HG03066 (cell line): Measurements from ENCODE around the gene APOLD1.
"Not testable (repeated sequence)": the region's sequence is repeated elsewhere in the genome, so short reads cannot be mapped to it uniquely, and the experiment has no call there.

Experiments used
- ATAC-seq: cut with Tn5 transposase; IDR thresholded peaks from one replicate; pipeline ENCODE4 v1.9.1; 2021; ENCODE audit warnings: low read depth; ENCODE audit not compliant: unreplicated experiment

APOLD1 gene

DNA sequence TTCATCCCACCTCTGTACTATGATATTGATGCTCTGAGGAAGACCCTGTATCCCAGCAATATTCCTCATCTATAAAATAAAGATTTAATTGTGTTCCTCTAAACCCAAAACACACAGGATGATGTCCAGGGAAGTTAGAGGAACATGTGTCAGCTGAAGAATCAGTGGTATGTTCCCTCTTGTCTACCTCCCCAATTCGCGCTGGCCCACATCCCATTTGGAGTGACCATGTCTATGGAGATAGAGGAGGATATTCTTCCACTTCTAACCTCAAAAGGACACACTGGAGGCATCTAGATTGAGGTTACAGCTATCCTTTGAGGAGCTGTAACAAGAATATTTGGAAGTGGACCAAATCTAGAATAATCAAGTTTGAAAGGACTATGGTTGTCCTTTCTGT is 1.3 kb upstream of the APOLD1 start:
- no peak for ATAC-seq

DNA sequence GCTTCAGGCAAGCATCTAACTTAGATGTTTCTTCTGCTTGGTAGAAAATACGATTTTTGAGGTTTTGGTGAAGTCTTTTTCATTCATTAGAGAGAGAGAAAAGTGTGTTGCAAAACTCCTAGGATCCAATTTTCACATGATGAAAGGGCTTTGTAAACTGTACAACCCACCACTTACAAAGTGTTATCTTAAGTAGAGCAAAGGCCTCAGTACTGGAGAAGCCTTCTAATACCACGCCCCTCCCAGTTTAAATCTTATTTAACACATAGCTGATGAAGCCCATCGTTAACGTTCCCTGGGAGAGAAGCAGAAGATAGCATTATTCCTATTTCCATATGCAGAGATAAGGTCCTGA is 869 bp downstream of the APOLD1 start:
- peak; percentile 19 for ATAC-seq

DNA sequence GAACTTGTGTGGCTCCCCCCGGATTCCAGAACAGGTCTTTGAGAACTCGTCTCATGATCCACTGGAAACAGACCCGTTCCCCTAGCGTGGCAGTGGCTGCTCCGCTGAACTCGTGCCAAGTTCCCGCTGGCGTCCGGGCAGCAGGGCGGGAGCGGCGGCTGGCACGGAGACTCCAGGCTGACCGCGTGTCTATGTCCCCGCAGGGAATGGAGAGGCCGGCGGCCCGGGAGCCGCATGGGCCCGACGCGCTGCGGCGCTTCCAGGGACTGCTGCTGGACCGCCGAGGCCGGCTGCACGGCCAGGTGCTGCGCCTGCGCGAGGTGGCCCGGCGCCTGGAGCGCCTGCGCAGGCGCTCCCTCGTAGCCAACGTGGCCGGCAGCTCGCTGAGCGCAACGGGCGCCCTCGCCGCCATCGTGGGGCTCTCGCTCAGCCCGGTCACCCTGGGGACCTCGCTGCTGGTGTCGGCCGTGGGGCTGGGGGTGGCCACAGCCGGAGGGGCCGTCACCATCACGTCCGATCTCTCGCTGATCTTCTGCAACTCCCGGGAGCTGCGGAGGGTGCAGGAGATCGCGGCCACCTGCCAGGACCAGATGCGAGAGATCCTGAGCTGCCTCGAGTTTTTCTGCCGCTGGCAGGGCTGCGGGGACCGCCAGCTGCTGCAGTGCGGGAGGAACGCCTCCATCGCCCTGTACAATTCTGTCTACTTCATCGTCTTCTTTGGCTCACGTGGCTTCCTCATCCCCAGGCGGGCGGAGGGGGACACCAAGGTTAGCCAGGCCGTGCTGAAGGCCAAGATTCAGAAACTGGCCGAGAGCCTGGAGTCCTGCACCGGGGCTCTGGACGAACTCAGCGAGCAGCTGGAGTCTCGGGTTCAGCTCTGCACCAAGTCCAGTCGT is 1.5 kb downstream of the APOLD1 start:
- ATAC-seq: peak; percentile 82

DNA sequence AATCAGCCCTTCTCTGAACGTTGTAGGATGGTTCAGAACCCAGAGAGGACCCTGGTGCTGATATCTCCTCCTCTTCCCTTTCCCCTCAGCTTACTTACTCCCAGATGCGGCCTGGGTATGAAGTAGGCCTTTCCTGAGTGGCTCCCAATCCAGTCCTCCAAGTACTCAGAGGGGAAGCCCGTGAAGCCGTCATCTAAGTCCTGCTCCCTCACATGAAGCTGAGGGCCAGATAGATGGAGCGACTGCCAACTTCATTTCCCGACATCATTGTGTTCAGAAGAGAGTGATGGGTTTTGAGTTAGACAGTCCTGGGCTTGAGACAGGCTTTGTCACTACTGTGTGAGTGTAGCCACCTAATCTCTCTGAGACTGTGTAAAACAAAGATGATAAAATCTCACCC is 2.7 kb downstream of the APOLD1 start:
- ATAC-seq: no peak

DNA sequence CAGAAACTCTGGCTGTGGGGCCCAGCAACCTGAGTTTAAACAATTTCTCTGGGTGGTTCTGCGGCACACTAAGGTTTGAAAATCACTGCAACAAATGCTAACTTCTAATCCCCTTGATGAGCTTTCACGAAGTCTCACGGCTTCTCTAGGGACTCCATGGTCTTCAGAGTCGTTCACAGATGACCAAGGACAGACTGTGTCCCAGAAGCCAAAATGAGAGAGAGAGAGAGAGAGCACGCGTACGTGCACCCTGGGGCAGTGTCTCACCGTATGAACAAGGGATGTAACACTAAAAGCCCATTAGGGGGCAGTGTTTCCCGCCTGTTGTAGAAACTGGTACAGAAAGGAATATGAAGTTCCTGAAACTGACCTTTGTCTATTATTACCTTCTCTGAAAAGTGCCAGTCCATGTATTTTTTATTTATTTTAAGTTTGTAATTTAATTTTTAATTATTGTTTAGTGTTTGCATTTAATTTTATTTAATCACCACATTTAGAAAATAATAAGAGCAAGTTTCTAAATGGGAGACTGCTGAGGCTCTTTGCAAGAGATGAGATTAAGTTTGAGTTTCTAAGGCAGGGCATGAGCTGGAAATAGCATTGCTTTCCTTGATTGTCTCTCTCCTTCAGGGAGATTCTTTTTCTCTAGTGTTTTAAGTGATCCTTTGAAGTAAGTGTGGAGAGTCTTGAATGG is 3.4 kb downstream of the APOLD1 start:
- ATAC-seq: peak; percentile 64

DNA sequence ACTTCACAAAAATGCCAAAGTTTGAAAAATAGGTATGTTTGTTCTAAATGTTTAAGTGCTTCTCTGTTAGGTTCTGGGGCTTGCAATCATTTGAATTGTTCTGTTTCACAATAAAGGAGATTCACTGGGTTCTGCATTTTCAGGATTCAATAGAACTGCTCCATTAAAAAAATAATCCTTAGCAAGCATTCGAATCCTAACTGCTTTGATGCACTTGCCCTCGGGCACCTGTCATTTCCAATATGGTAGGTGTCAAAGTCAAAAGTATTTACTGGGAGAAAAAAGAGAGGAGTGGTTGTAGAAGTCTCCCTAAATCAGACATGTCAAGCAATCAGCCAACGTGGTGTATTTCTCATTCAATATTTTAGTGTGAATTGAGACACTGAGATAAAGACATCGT is 5.5 kb downstream of the APOLD1 start:
- no peak for ATAC-seq

DNA sequence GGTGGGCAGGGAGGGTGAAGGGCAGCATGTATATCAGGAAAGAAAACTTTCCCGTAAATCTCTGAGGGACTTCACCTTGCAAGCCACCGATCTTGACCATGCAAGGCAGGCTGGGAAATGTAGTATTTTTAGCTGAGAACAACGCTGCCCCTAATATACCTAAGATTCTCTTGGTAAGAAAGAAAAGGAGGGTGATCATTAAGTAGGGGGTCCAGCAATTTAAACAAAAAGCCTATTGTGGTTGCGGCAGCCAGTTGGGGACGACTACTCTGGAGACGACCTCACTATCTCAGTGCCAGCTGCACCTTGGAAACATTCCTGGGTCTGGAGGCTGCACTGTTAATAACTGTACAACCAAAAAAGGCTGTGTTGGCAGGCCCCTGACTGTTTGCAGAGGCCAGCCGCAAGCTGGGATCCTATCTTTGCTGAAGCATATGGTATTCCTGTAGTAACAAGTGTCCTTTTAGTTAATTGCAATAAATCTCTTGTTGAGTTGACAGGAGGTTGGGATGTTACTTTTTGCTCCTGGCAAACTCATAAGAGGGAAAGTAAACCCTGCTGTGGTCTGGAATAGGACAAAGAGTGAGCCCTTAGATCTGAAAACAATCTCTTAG is 6.4 kb downstream of the APOLD1 start:
- no peak for ATAC-seq

DNA sequence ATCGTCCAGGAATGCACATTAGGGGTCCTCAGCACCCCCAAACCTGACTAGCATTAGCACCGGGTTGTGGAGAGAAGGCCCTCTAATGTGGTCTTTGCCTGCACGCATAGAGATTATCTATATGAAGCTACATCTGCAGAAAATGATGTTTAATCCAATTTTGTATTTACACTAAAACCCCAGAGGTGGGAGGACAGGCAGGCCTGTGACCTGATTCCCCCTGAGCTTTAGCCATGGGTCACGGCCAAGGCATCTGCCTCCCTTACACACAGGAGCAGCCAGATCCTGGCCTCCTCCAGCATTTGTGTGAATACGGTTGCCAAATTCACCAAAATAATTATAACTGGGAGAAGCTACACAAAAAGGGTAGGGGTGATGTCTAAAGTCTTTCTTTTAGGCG is 7.0 kb downstream of the APOLD1 start:
- no peak for ATAC-seq

DNA sequence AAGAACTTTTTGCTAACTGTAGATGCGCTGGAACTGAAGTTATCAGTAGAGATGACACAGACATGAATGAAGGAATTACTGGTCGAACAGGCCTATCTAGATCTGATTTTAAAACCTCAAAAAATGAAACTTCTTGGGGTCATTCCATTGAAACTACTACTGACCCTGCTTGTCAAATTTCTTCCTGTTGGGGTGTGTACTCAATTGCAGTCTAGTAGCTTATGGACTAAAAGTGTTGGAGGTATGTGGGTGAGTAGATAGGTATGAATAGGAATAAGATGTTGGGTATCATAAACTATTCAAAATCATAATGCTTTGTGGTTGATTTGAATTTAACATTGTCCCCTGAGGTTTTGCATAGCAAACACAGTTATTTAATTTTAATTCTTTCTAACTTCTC is 9.2 kb downstream of the APOLD1 start:
- no peak for ATAC-seq

DNA sequence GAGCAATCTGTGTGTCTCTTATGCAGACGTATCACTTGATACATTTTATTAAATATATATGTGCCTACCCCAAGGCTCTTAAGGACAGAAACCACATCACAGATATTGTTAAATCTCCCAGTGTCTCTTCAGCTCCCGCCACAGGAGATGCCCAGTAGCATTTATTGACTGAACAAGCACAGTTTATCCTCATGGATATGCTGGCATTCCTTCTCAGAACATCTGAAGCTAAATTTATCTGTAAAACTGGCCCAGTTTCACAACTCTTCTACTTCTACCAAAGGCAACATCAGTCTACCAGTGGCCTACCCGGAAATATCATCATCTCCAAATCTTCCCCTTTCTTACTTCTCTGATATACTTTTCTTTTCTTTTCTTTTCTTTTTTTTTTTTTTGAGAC is 10.7 kb downstream of the APOLD1 start:
- no peak for ATAC-seq

DNA sequence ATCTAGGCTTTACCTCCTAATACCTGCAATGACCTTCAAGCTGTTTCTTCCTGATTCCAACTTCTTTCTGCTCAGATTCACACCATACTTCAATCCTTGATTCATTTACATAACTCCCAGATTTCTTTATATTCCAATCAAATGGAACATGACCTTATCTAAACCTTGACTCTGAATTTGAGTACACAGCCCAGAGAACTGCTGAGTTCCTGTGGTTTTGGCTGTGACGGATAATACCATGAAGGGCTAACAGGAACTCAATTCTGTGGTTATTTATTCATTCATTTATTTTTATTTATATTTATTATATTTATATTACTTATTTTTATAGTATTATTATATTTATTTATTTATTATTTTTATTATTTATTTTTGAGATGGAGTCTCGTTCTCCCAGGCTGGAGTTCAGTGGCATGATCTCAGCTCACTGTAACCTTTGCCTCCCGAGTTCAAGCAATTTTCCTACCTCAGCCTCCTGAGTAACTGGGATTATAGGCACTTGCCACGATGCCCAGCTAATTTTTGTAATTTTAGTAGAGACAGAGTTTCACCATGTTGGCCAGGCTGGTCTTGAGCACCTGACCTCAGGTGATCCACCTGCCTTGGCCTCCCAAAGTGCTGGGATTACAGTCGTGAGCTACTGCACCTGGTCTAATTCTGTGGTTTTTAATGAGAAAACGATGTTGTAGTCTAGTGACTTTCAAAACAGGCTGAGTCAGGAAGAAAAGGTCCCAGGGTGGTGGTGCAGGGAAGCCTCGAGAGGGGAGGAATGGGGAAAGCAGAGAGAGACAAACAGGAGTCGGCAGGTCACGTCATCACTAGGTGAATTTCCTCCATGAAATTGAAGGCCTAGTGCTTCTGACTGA is 11.7 kb downstream of the APOLD1 start:
- no peak for ATAC-seq

DNA sequence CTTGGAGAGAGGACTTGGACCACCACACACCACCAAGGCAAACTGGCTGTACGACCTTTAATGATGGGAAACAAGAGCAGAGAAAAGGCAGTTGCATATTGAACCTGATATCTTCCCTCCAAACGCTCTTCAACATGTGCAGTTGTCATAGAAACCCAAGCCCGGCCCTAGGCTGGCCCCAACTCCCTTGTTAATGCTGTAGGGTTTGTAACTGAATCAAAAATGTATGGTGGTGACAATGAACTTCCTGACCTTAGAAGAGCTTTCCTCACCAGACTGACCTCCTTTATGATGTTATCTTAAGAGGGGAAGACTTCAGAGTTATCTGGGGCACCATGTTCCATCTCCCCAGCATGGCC is 12.3 kb downstream of the APOLD1 start:
- ATAC-seq: no peak

DNA sequence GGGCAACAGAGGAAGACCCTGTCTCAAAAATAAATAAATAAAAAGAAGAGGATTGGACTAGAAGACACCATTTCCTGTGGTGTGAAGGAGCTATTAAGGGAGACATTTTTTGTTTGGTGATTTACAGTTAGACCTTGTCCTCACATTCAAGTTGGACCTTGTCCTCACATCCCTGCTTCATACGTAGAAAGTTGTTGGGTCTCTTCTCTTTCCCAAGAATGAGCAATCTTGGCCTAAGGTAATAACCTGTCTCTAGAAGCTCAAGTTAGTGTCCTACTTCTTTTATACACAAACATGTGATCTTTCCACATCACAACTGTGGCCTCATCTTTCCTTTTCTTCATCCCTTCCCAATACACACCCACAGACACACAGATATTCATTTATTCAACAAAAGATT is 13.0 kb downstream of the APOLD1 start:
- no peak for ATAC-seq

DNA sequence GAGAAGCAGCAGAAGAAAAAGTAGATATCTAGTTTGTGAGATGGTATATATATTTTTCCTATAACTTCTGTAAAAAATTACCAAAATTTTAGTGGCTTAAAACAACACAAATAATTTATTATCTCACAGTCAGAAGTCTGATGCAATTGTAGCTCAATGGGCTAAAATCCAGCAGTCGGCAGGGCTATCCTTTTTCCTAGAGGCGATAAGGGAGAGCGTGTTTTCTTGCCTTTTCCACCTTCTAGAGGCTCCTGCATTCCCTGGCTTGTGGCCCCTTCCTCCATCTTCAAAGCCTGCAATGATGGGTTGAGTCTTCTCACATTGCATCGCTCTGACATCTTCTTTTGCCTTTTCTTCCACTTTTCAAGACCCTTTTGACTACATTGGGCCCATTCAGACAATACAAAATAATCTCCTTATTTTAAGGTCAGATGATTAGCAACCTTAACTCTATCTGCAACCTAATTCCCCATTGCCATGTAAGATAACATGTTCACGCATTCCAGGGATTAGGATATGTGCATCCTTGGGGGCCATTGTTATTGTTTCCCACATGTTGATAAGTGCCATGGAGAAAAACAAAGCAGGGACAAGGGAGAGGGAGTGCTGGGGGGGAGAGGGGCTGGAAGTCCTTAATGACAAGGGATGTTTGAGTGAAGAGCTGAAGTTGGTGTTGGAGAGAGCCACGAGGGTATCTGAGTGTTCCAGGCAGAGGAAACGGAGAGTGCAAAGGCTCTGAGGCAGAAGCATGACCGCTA is 13.9 kb downstream of the APOLD1 start:
- ATAC-seq: no peak

DNA sequence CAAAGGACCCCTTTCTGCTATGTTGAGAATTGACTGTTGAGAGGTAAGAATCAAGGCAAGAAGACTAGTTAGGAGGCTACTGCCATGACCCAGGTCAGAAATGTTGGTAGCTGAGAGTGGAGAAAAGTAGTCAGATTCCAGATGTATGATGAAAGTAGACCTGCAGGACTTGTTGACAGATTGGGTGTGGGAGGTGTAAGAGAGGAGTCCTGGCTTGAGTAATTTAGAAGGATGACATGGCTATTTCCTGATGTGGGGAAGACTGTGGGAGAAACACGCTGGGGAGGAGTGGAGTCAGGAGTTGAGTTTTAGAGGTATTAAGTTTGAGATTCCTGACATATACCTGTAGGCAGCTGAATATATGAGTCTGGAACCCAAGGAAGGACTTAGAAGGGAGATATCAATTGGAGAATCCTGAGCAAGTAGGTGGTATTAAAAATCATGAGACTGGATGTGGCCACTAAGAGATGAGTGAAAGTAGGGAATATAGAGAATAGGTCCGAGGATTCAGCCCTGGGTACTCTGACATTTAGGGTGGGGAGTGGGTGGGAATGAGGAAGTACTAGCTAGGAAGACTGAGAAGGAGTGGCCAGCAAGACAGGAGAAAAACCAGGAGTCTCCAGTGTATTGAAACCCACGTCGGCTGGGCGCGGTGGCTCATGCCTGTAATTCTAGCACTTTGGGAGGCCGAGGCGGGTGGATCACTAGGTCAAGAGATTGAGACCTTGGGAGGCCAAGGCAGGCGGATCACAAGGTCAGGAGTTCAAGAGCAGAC is 15.1 kb downstream of the APOLD1 start:
- ATAC-seq: no peak

DNA sequence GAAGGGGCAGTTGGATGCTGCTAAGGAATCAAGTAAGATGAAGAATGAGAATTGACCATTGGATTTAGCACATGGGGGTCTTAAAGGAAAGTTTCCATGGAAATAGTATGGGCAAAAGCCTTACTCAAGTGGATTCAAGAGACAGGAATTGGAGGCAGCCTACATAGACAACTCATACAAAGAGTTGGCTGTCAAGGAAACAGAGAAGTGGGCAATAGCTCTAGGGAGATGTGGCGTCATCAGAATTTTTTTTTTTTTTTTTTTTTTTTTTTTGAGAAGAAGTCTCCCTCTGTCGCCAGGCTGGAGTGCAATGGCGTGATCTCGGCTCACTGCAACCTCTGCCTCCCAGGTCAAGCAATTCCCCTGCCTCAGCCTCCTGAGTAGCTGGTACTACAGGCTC is 16.2 kb downstream of the APOLD1 start:
- ATAC-seq: not testable (repeated sequence)

DNA sequence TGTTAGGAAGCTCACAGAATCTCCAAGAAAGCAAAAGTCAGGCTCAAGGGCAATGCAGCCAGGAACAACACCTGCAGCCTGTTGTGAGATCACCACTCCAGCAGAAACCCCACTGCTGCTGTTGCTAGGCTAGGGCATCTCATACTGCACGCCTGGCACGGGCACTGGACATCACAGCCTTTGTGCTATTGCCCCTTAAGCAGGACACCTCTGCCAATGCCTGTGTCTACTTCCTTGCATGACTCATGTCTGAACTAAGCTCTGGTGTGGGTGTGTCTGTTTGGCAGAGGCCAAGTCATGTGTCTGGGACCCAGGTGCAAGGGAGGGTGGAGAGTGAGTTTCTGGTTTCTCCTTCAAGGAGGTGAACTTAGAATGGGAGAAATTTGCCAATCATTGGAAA is 17.7 kb downstream of the APOLD1 start:
- ATAC-seq: peak; percentile 84

DNA sequence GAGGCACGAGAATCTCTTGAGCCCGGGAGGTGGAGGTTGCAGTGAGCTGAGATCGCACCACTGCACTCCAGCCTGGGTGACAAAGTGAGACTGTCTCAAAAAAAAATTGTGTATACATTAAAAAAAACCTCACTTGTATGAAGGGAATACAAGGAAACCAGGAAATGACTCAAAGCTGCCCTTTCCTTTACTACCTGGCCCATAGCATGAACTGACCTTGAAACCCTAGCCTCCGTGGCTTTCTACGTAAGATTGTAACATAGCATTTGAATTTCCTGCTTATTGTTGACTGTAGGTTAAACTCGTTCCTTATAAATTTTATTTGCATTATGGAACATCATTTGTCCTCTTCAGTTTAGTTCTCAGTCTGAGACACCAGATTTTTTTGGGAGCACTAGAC is 18.6 kb downstream of the APOLD1 start:
- ATAC-seq: no peak

DNA sequence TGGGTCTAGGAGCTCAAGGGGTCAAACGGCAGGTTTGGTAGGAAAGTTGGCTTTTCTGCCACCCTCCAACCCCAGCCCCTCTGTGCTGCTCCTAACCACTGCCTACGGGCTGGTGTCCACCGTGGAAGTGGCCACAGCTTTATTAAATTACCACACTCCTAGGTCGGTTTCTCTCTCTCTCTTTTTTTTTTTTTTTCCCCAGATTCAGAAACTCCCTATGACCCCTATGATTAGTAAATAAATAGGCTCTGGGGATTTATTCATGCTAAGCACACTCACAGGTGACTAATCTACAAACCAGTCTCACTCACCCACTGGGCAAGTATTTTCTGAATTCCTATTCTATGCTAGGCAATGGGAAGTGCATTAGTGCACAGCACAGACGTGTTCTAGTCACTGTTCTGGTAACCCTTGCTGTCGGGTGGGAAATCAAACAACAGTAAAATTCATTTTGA is 19.0 kb downstream of the APOLD1 start:
- ATAC-seq: no peak
